HepG2 (cell line): Measurements from ENCODE around the gene TTLL13. TPM values are rescaled to one million over a fixed set of nuclear protein-coding genes. Genes with fewer than 3 reads are reported as not detected.
A peak's percentile ranks its signal among the peaks of the same experiment; 100 is the strongest.

Source experiments
- ATAC-seq: fragments of 200-7000 bp; cut with Tn5 transposase; 3 replicates; pipeline ENCODE4 v1.9.1; 2020; ENCODE audit warnings: mild to moderate bottlenecking, moderate library complexity
- BruUV-seq: library from RNA; stranded (reverse); fragments of 400-500 nt; replicated peaks from 2 replicates; lab custom pipeline; 2021; lab: Mats Ljungman, UMichigan
- CTCF ChIA-PET: fragments of 300-600 bp; formaldehyde crosslinking; extraction: SDS; loops from one replicate; lab custom pipeline; 2021; ENCODE audit warnings: low total read pairs, inconsistent platforms, low intra/inter-chr PET ratio; lab: Yijun Ruan, JAX
- POLR2A ChIA-PET: fragments of 350-600 bp; sonication (Branson Sonifier 250); formaldehyde crosslinking; loops from one replicate; lab custom pipeline; 2020; ENCODE audit warnings: antibody characterized with exemption, inconsistent platforms; lab: Yijun Ruan, JAX
- DNase-seq: peaks from one replicate; pipeline ENCODE4 v3.0.0-alpha.2; 2015; ENCODE audit warnings: low spot score
- FAIRE-seq: peaks from 3 replicates; lab custom pipeline; 2011; peaks lifted over from hg19 to GRCh38; lab: Jason Lieb, UNC
- H2AFZ ChIP-seq: one replicate; pipeline ENCODE4 v1.6.1; 2011; ENCODE audit warnings: low read length, inconsistent platforms
- H3K27ac ChIP-seq: fragments of 300-600 bp; 3 replicates; pipeline ENCODE4 v1.8.0; 2011; ENCODE audit warnings: mixed run types, mild to moderate bottlenecking, mixed read lengths, low read length, inconsistent platforms; ENCODE audit not compliant: insufficient read depth; ENCODE audit errors: extremely low read length
- H3K27me3 ChIP-seq, 2 experiments: fragments of 200-600 bp in 1 of 2; 2 replicates in 1 of 2; 3 replicates in 1 of 2; pipeline versions ENCODE4 v1.6.0 to v1.8.0; 2011; ENCODE audit warnings: low read length in 2 of 2, mild to moderate bottlenecking in 2 of 2, moderate library complexity in 2 of 2, inconsistent platforms in 1 of 2; ENCODE audit not compliant: insufficient read depth in 2 of 2, control insufficient read depth in 1 of 2
- H3K36me3 ChIP-seq, 2 experiments: fragments of 200-600 bp in 1 of 2; replicated peaks in 1 of 2; 2 replicates in 1 of 2; 3 replicates in 1 of 2; pipeline versions ENCODE4 v1.5.1 to v1.8.0; 2011; ENCODE audit warnings: low read length in 2 of 2, inconsistent platforms in 1 of 2; ENCODE audit not compliant: insufficient read depth in 2 of 2, control insufficient read depth in 1 of 2
- H3K4me1 ChIP-seq: 2 replicates; pipeline ENCODE4 v1.5.1; 2012; ENCODE audit warnings: low read length, inconsistent platforms; ENCODE audit not compliant: insufficient read depth
- H3K4me2 ChIP-seq: 2 replicates; pipeline ENCODE4 v1.6.0; 2011; ENCODE audit warnings: low read depth, low read length, inconsistent platforms
- H3K4me3 ChIP-seq, 3 experiments: fragments of 200-600 bp in 1 of 3; sonication (generic), shearing (Covaris generic) in 1 of 3; replicated peaks in 1 of 3; 2 replicates each; pipeline ENCODE4 v1.5.1; 2011 to 2016; ENCODE audit warnings: low read length in 3 of 3, inconsistent platforms in 2 of 3, low read depth in 2 of 3, mild to moderate bottlenecking in 2 of 3, control low read depth in 1 of 3, mixed read lengths in 1 of 3; ENCODE audit not compliant: insufficient read depth in 1 of 3
- H3K79me2 ChIP-seq: one replicate; pipeline ENCODE4 v1.6.1; 2011; ENCODE audit warnings: low read length, inconsistent platforms; ENCODE audit not compliant: insufficient read depth
- H3K9ac ChIP-seq: 2 replicates; pipeline ENCODE4 v1.6.0; 2011; ENCODE audit warnings: mild to moderate bottlenecking, low read depth, low read length, inconsistent platforms; ENCODE audit not compliant: insufficient read depth
- H3K9me3 ChIP-seq: 2 replicates; pipeline ENCODE4 v1.5.1; 2012; ENCODE audit warnings: mild to moderate bottlenecking, low read length
- H4K20me1 ChIP-seq: 2 replicates; pipeline ENCODE4 v1.6.0; 2011; ENCODE audit warnings: inconsistent platforms, mild to moderate bottlenecking, low read length, moderate library complexity; ENCODE audit not compliant: insufficient read depth
- ELF4 ChIP-seq: sonication (generic); formaldehyde crosslinking; IDR thresholded peaks from 2 replicates; pipeline ENCODE4 v1.5.0; 2020; ENCODE audit warnings: missing genetic modification reagents, mild to moderate bottlenecking, moderate library complexity, borderline replicate concordance
- GABPA ChIP-seq, 2 experiments: IDR thresholded peaks; 2 replicates each; pipeline ENCODE4 v1.6.1; 2011 to 2016; ENCODE audit warnings: low read depth in 2 of 2, low read length in 1 of 2, missing biosample characterization in 1 of 2, missing genetic modification characterization in 1 of 2
- HMGXB3 ChIP-seq: sonication (generic); formaldehyde crosslinking; IDR thresholded peaks from 2 replicates; pipeline ENCODE4 v1.4.0; 2020; ENCODE audit warnings: missing genetic modification reagents, borderline replicate concordance
- KMT2B ChIP-seq: IDR thresholded peaks from 2 replicates; pipeline ENCODE4 v1.6.1; 2016; ENCODE audit warnings: missing genetic modification reagents, missing compliant biosample characterization
- NR0B2 ChIP-seq: sonication (generic); formaldehyde crosslinking; IDR thresholded peaks from 2 replicates; pipeline ENCODE4 v1.4.0; 2020; ENCODE audit warnings: mild to moderate bottlenecking, missing genetic modification reagents
- POGK ChIP-seq: sonication (generic); formaldehyde crosslinking; conservative IDR thresholded peaks from 2 replicates; pipeline ENCODE4 v1.8.0; 2022; ENCODE audit warnings: mild to moderate bottlenecking, moderate library complexity, missing genetic modification reagents
- POLR2AphosphoS2 ChIP-seq: IDR thresholded peaks from 2 replicates; pipeline ENCODE4 v1.6.1; 2011; ENCODE audit warnings: low read depth, low read length, improper control_type of control experiment
- RERE ChIP-seq: IDR thresholded peaks from 2 replicates; pipeline ENCODE4 v1.6.1; 2016; ENCODE audit warnings: low read depth, missing genetic modification reagents, missing compliant biosample characterization
- THAP11 ChIP-seq: IDR thresholded peaks from 2 replicates; pipeline ENCODE4 v1.6.1; 2016; ENCODE audit warnings: missing biosample characterization, missing genetic modification reagents
- ZFP36L2 ChIP-seq: sonication (generic); formaldehyde crosslinking; IDR thresholded peaks from 2 replicates; pipeline ENCODE4 v1.4.0; 2020; ENCODE audit warnings: missing genetic modification reagents
- ZMAT3 ChIP-seq: sonication (generic); formaldehyde crosslinking; conservative IDR thresholded peaks from 2 replicates; pipeline ENCODE4 v1.7.0; 2021; ENCODE audit warnings: missing genetic modification reagents
- ZNF3 ChIP-seq: IDR thresholded peaks from 2 replicates; pipeline ENCODE4 v1.7.0; 2017; ENCODE audit warnings: inconsistent platforms
- ZNF333 ChIP-seq: sonication (generic); formaldehyde crosslinking; IDR thresholded peaks from 2 replicates; pipeline ENCODE4 v1.4.0; 2020; ENCODE audit warnings: mild to moderate bottlenecking, missing genetic modification reagents, borderline replicate concordance
- WGBS: methylation state at CpG from one replicate; pipeline ENCODE4 v1.1.6; 2017; ENCODE audit warnings: low lambda C conversion rate; 5-methylcytosine and 5-hydroxymethylcytosine counted together
- in situ Hi-C: cut with HindIII; loops from 2 replicates; pipeline ENCODE4 v1.10.0; 2017; ENCODE audit warnings: low pct_unique_long_range_greater_than_20kb; ENCODE audit not compliant: extremely low pct_ligation_motif_present
- intact Hi-C: fragments of 100-400 bp; cut with micrococcal nuclease; formaldehyde crosslinking; loops from one replicate; pipeline ENCODE4 v1.10.0; 2022; ENCODE audit not compliant: unreplicated experiment
- polyA plus RNA-seq, 8 experiments: library from polyadenylated mRNA; depleted of rRNA in 3 of 8; stranded (reverse) in 7 of 8; unstranded in 1 of 8; fragments of >200 nt; fragmentation: Illumina TruSeq in 4 of 8; extraction: Trizol in 4 of 8; gene quantifications; 2 replicates each; pipeline versions ENCODE4 v1.2.1 to v1.2.3, GENCODE V29; 2011 to 2016; ENCODE audit warnings: low read depth in 4 of 8, missing spikeins in 1 of 8, mixed read lengths in 1 of 8; ENCODE audit not compliant: insufficient read depth in 1 of 8
- total RNA-seq, 5 experiments: library from RNA; depleted of rRNA; stranded (reverse); fragments of >200 nt; fragmentation: Illumina TruSeq; extraction: Trizol; gene quantifications; 2 replicates each; pipeline ENCODE4 v1.2.3, GENCODE V29; 2016; ENCODE audit warnings: low read depth in 1 of 5

Gene TTLL13
- total and polyA plus RNA-seq, 2 of the 13 experiments (the other 11 are each of a cell fraction or from before 2014, with no cell fraction given): 0.07 to 0.29 TPM

- Histone ChIP-seq H4K20me1 (no peaks in the 10 kb centered on the region), H3K4me2 (no peak overlapping the region), H3K27ac (no peak overlapping the region), H3K9ac (no peak overlapping the region), H2AFZ (no peak overlapping the region), H3K36me3 (no peaks in the 10 kb centered on the region), H3K27me3 (no peaks in the 10 kb centered on the region; a peak in 1 of 5 replicates), H3K4me1 (peaks cover 11% of the 10 kb centered on the region), H3K79me2 (no peaks in the 10 kb centered on the region), H3K4me3 (no peak overlapping the region), H3K9me3 (no peaks in the 10 kb centered on the region)
- ATAC-seq (peak; percentile 20; the same call in 2 of the 3 replicates), DNase-seq (no peak), FAIRE-seq (no peak)
- in situ Hi-C loops (no loop called here), intact Hi-C loops (no loop called here)
- no TSS peak for BruUV-seq
- ChIA-PET POLR2A (no interaction called here), CTCF (no interaction called here)
- 37% methylated on average over 5 of the region's 10 CpGs for WGBS
- TF ChIP-seq POLR2AphosphoS2 (no peak), HMGXB3 (CRISPR knock-in tag) (no peak), ZNF333 (CRISPR knock-in tag) (no peak), POGK (CRISPR knock-in tag) (no peak), ELF4 (CRISPR knock-in tag) (no peak), ZMAT3 (no peak), ZFP36L2 (CRISPR knock-in tag) (no peak), RERE (CRISPR knock-in tag) (no peak), NR0B2 (CRISPR knock-in tag) (no peak), KMT2B (CRISPR knock-in tag) (no peak), ZNF3 (CRISPR knock-in tag) (no peak), GABPA (IDR thresholded peaks at IDR 0.05; ENCODE audit: low read depth, low read length) (no peak), GABPA (CRISPR knock-in tag; IDR thresholded peaks at IDR 0.05; ENCODE audit: low read depth) (no peak), THAP11 (CRISPR knock-in tag) (no peak)
These were observed 45.9 kb downstream of the TTLL13 start for GRCh38 chr15:90295270-90295648.
